ENCODE results near the gene FBXO21. TPM values are rescaled to one million over a fixed set of nuclear protein-coding genes. Genes with fewer than 3 reads are reported as not detected.
"Not testable (repeated sequence)": the region's sequence is repeated elsewhere in the genome, so short reads cannot be mapped to it uniquely, and the experiment has no call there.

Gene FBXO21
- total and polyA plus RNA-seq, 9 donors = 47.8 to 287 (median 116) TPM

GRCh38 chr12:117187421-117187820 lies 2.8 kb downstream of the FBXO21 start:
- peak in 3 of 5 donors; percentile 49 to 63 (median 59) for DNase-seq
- H3K4me1 ChIP-seq (ENCODE audit: insufficient read depth) = peaks cover 3% of the 10 kb centered on the region
- H3K9me3 ChIP-seq = no peaks in the 10 kb centered on the region
- intact Hi-C loops (cut with DNase I) = no loop called here
- H3K4me3 ChIP-seq = no peak overlapping the region
- TF ChIP-seq POLR2A (IDR thresholded peaks at IDR 0.05) (no peak), EP300 (IDR thresholded peaks at IDR 0.05) (no peak)
- TF ChIP-seq, protein P1, sequence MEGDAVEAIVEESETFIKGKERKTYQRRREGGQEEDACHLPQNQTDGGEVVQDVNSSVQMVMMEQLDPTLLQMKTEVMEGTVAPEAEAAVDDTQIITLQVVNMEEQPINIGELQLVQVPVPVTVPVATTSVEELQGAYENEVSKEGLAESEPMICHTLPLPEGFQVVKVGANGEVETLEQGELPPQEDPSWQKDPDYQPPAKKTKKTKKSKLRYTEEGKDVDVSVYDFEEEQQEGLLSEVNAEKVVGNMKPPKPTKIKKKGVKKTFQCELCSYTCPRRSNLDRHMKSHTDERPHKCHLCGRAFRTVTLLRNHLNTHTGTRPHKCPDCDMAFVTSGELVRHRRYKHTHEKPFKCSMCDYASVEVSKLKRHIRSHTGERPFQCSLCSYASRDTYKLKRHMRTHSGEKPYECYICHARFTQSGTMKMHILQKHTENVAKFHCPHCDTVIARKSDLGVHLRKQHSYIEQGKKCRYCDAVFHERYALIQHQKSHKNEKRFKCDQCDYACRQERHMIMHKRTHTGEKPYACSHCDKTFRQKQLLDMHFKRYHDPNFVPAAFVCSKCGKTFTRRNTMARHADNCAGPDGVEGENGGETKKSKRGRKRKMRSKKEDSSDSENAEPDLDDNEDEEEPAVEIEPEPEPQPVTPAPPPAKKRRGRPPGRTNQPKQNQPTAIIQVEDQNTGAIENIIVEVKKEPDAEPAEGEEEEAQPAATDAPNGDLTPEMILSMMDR (IDR thresholded peaks at IDR 0.05) = no peak
- no peaks in the 10 kb centered on the region for H3K36me3 ChIP-seq
- no peak overlapping the region for H3K27ac ChIP-seq
- no peaks in the 10 kb centered on the region for H3K27me3 ChIP-seq
- 5 to 21% (median 17%) methylated on average over 4 of the region's 4 CpGs for WGBS, 3 donors

- Histone ChIP-seq H3K9me3 (no peaks in the 10 kb centered on the region), H3K36me3 (no peaks in the 10 kb centered on the region), H3K27ac (no peak overlapping the region), H3K27me3 (no peaks in the 10 kb centered on the region), H3K4me3 (no peak overlapping the region), H3K4me1 (ENCODE audit: insufficient read depth) (peaks cover 3% of the 10 kb centered on the region)
- DNase-seq = peak in 1 of 5 donors; percentile 21
- TF ChIP-seq POLR2A (IDR thresholded peaks at IDR 0.05) (no peak), EP300 (IDR thresholded peaks at IDR 0.05) (no peak)
- TF ChIP-seq, protein P1 (IDR thresholded peaks at IDR 0.05) = no peak
- intact Hi-C loops (cut with DNase I) = no loop called here
- WGBS, 3 donors = 92 to 97% (median 93%) methylated on average over 3 of the region's 3 CpGs
Measured at GRCh38 chr12:117182866-117183265, 7.4 kb downstream of the FBXO21 start.

DNA sequence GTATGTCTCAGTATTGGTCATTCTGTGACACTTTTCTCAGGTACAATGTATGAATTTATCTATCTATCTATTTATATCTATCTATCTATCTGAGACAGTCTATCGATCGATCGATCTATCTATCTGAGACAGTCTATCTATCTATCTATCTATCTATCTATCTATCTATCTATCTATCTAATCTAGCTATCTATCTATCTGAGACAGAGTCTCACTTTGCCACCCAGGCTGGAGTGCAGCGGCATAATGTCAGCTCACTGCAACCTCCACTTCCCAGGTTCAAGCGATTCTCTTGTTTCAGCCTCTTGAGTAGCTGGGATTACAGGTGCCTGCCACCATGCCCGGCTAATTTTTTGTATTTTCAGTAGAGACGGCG lies 8.8 kb downstream of the FBXO21 start:
- H3K9me3 ChIP-seq; DNase-seq; H3K27ac ChIP-seq; intact Hi-C loops (cut with DNase I); H3K27me3 ChIP-seq; H3K36me3 ChIP-seq; H3K4me3 ChIP-seq; H3K4me1 ChIP-seq (ENCODE audit: insufficient read depth): not testable (repeated sequence)
- 85 to 95% (median 91%) methylated on average over 8 of the region's 8 CpGs for WGBS, 3 donors

GRCh38 chr12:117180758-117181467 lies 9.4 kb downstream of the FBXO21 start:
- Histone ChIP-seq H3K27ac (no peak overlapping the region), H3K36me3 (no peaks in the 10 kb centered on the region), H3K9me3 (no peaks in the 10 kb centered on the region), H3K27me3 (no peaks in the 10 kb centered on the region), H3K4me3 (no peak overlapping the region), H3K4me1 (ENCODE audit: insufficient read depth) (peaks cover 3% of the 10 kb centered on the region)
- TF ChIP-seq EP300 (IDR thresholded peaks at IDR 0.05) = no peak
- TF ChIP-seq, protein P1 (IDR thresholded peaks at IDR 0.05) = no peak
- TF ChIP-seq POLR2A (IDR thresholded peaks at IDR 0.05) = no peak
- 61 to 66% (median 62%) methylated on average over 4 of the region's 4 CpGs for WGBS, 3 donors
- intact Hi-C loops (cut with DNase I) = no loop called here
- DNase-seq = no peak

GRCh38 chr12:117178745-117179144 lies 11.5 kb downstream of the FBXO21 start:
- Histone ChIP-seq H3K36me3 (no peaks in the 10 kb centered on the region), H3K9me3 (no peaks in the 10 kb centered on the region), H3K27me3 (no peaks in the 10 kb centered on the region), H3K4me1 (ENCODE audit: insufficient read depth) (peaks cover 3% of the 10 kb centered on the region), H3K27ac (peak overlapping the region in 1 of 2 donors; percentile 30), H3K4me3 (no peak overlapping the region)
- DNase-seq = no peak
- 95 to 97% (median 95%) methylated on average over 2 of the region's 2 CpGs for WGBS, 3 donors
- TF ChIP-seq EP300 (IDR thresholded peaks at IDR 0.05) (no peak), POLR2A (IDR thresholded peaks at IDR 0.05) (no peak)
- TF ChIP-seq, protein P1 (IDR thresholded peaks at IDR 0.05) = no peak
- intact Hi-C loops (cut with DNase I) = no loop called here
